Trophoblast cell (in vitro differentiated cells and primary cell): ENCODE data around the gene MPST.
"Not testable (repeated sequence)": the region's sequence is repeated elsewhere in the genome, so short reads cannot be mapped to it uniquely, and the experiment has no call there.

Experiments
- DNase-seq, 2 donors: peaks; one replicate each; pipeline ENCODE4 v3.0.0-alpha.2; 2016
- H2AFZ ChIP-seq: 2 replicates; pipeline ENCODE4 v1.6.1; 2013; ENCODE audit warnings: low read length, moderate library complexity, mild to moderate bottlenecking; ENCODE audit not compliant: insufficient read depth, poor library complexity
- H2AK5ac ChIP-seq: 2 replicates; pipeline ENCODE4 v1.6.1; 2013; ENCODE audit warnings: mild to moderate bottlenecking, low read length
- H2BK120ac ChIP-seq: 2 replicates; pipeline ENCODE4 v1.6.1; 2013; ENCODE audit warnings: low read length, mild to moderate bottlenecking, moderate library complexity; ENCODE audit not compliant: insufficient read depth, poor library complexity
- H2BK12ac ChIP-seq: 2 replicates; pipeline ENCODE4 v1.6.1; 2013; ENCODE audit warnings: mild to moderate bottlenecking, low read length, moderate library complexity
- H2BK5ac ChIP-seq: 2 replicates; pipeline ENCODE4 v1.6.1; 2013; ENCODE audit warnings: low read length, low read depth, moderate library complexity, mild to moderate bottlenecking; ENCODE audit not compliant: poor library complexity
- H3K14ac ChIP-seq: 2 replicates; pipeline ENCODE4 v1.6.1; 2013; ENCODE audit warnings: mild to moderate bottlenecking, low read length
- H3K18ac ChIP-seq: 2 replicates; pipeline ENCODE4 v1.6.1; 2013; ENCODE audit warnings: mild to moderate bottlenecking, low read length
- H3K23ac ChIP-seq: 2 replicates; pipeline ENCODE4 v1.6.1; 2013; ENCODE audit warnings: low read length
- H3K27ac ChIP-seq: 2 replicates; pipeline ENCODE4 v1.5.1; 2013; ENCODE audit warnings: low read depth, mild to moderate bottlenecking, inconsistent platforms, low read length, moderate library complexity
- H3K27me3 ChIP-seq: 2 replicates; pipeline ENCODE4 v1.6.1; 2013; ENCODE audit warnings: inconsistent platforms, mild to moderate bottlenecking, low read length, moderate library complexity; ENCODE audit not compliant: insufficient read depth
- H3K36me3 ChIP-seq, 2 experiments: 1 replicate in 1 of 2; 2 replicates in 1 of 2; pipeline ENCODE4 v1.6.1; 2013; ENCODE audit warnings: low read length in 2 of 2, mild to moderate bottlenecking in 2 of 2, moderate library complexity in 1 of 2; ENCODE audit not compliant: insufficient read depth in 2 of 2, control insufficient read depth in 1 of 2
- H3K4ac ChIP-seq: 2 replicates; pipeline ENCODE4 v1.6.1; 2013; ENCODE audit warnings: low read depth, mild to moderate bottlenecking, low read length, moderate library complexity
- H3K4me1 ChIP-seq, 2 experiments: 1 replicate in 1 of 2; 2 replicates in 1 of 2; pipeline ENCODE4 v1.6.1; 2013; ENCODE audit warnings: low read length in 2 of 2, mild to moderate bottlenecking in 2 of 2, moderate library complexity in 1 of 2; ENCODE audit not compliant: insufficient read depth in 2 of 2, control insufficient read depth in 1 of 2
- H3K4me2 ChIP-seq: 2 replicates; pipeline ENCODE4 v1.6.1; 2013; ENCODE audit warnings: inconsistent platforms, mild to moderate bottlenecking, low read length, moderate library complexity
- H3K4me3 ChIP-seq: 2 replicates; pipeline ENCODE4 v1.5.1; 2013; ENCODE audit warnings: mild to moderate bottlenecking, low read depth, low read length, inconsistent platforms
- H3K79me1 ChIP-seq: one replicate; pipeline ENCODE4 v1.6.1; 2013; ENCODE audit warnings: low read length
- H3K79me2 ChIP-seq: 2 replicates; pipeline ENCODE4 v1.6.1; 2013; ENCODE audit warnings: low read length, mild to moderate bottlenecking; ENCODE audit not compliant: control insufficient read depth, insufficient read depth, poor library complexity
- H3K9ac ChIP-seq: 2 replicates; pipeline ENCODE4 v1.6.1; 2013; ENCODE audit warnings: mild to moderate bottlenecking, low read length
- H3K9me3 ChIP-seq: 2 replicates; pipeline ENCODE4 v1.6.1; 2013; ENCODE audit warnings: low read depth, mild to moderate bottlenecking, control low read depth, inconsistent platforms, low read length; ENCODE audit not compliant: insufficient read depth
- H4K12ac ChIP-seq: 2 replicates; pipeline ENCODE4 v1.6.1; 2013; ENCODE audit warnings: low read depth, mild to moderate bottlenecking, low read length, moderate library complexity
- H4K8ac ChIP-seq: 2 replicates; pipeline ENCODE4 v1.6.1; 2013; ENCODE audit warnings: low read depth, mild to moderate bottlenecking, low read length, moderate library complexity
- H4K91ac ChIP-seq: one replicate; pipeline ENCODE4 v1.6.1; 2013; ENCODE audit warnings: low read depth, mild to moderate bottlenecking, low read length, moderate library complexity
- WGBS: extraction: QIAGEN DNeasy Blood & Tissue Kit; methylation state at CpG from one replicate; pipeline ENCODE4 v1.1.7; 2013; ENCODE audit warnings: missing lambda C conversion rate; ENCODE audit not compliant: insufficient read length, insufficient coverage; ENCODE audit errors: extremely low coverage; 5-methylcytosine and 5-hydroxymethylcytosine counted together

MPST gene

DNA sequence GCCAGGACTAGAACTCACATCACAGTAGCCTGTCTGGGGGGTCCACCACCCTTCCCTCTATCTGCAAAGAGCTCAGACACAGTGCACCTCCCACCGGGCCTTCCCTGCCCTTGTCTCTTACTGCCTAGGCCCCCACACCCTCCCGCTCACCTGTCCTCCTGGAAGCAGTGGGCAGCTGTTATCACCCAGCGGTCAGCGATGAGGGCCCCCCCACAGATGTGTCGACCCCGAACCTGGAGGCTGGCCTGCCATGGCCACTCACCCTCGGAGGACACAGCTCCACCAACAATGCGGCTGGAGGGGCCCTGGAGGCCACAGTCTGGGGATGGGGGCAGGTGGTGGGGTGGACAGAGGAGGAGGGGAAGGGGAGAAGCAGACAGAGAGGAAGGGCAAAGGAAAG, 50.8 kb downstream of the MPST start:
- Histone ChIP-seq H3K23ac (no peak overlapping the region), H3K4ac (no peak overlapping the region), H3K4me3 (no peak overlapping the region), H2BK5ac (no peak overlapping the region), H2BK12ac (no peak overlapping the region), H4K12ac (no peak overlapping the region), H4K8ac (no peak overlapping the region), H3K18ac (no peak overlapping the region), H3K14ac (no peak overlapping the region), H3K4me2 (no peak overlapping the region), H3K9me3 (peaks cover 3% of the 10 kb centered on the region), H3K36me3 (no peaks in the 10 kb centered on the region), H3K27ac (no peak overlapping the region), H3K27me3 (peaks cover 14% of the 10 kb centered on the region), H3K79me2 (no peaks in the 10 kb centered on the region), H4K91ac (no peak overlapping the region), H3K79me1 (no peaks in the 10 kb centered on the region), H2AK5ac (no peak overlapping the region), H3K9ac (no peak overlapping the region), H2BK120ac (no peak overlapping the region), H2AFZ (no peak overlapping the region), H3K4me1 (no peaks in the 10 kb centered on the region)
- DNase-seq, result no peak
- WGBS, result no CpG with 5 or more reads among the region's 8 CpGs

DNA sequence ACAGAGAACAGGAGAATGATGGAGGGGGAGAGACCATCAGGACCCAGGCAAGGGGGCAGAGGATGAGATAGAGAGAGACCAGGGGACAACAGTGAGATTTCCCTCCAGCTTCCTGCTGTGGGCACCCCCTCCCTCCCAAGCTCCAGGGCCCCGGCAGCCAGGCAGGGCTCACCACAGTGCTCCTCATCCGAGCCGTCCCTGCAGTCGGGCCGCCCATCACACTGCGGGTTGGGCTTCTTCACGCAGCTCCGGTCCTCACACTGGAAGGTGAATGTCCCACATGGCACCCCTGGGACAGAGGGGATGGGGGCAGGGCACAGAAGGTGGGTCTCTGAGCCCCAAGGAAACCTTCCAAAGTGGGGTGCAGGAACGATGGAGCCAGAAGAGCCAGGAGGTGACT, 51.2 kb downstream of the MPST start:
- no CpG with 5 or more reads among the region's 9 CpGs for WGBS
- H3K18ac ChIP-seq, result no peak overlapping the region
- no peaks in the 10 kb centered on the region for H3K36me3 ChIP-seq
- H3K79me1 ChIP-seq, result no peaks in the 10 kb centered on the region
- no peak overlapping the region for H4K91ac ChIP-seq
- peaks cover 14% of the 10 kb centered on the region for H3K27me3 ChIP-seq
- H3K4me1 ChIP-seq, result no peaks in the 10 kb centered on the region
- H3K4ac ChIP-seq, result no peak overlapping the region
- DNase-seq, result no peak
- H3K14ac ChIP-seq, result no peak overlapping the region
- H2AFZ ChIP-seq, result no peak overlapping the region
- no peak overlapping the region for H4K12ac ChIP-seq
- no peak overlapping the region for H3K27ac ChIP-seq
- H2BK120ac ChIP-seq, result no peak overlapping the region
- H3K23ac ChIP-seq, result no peak overlapping the region
- no peak overlapping the region for H3K4me2 ChIP-seq
- H2AK5ac ChIP-seq, result no peak overlapping the region
- H3K9ac ChIP-seq, result no peak overlapping the region
- peaks cover 3% of the 10 kb centered on the region for H3K9me3 ChIP-seq
- no peak overlapping the region for H3K4me3 ChIP-seq
- no peak overlapping the region for H2BK5ac ChIP-seq
- no peak overlapping the region for H4K8ac ChIP-seq
- H2BK12ac ChIP-seq, result no peak overlapping the region
- no peaks in the 10 kb centered on the region for H3K79me2 ChIP-seq

DNA sequence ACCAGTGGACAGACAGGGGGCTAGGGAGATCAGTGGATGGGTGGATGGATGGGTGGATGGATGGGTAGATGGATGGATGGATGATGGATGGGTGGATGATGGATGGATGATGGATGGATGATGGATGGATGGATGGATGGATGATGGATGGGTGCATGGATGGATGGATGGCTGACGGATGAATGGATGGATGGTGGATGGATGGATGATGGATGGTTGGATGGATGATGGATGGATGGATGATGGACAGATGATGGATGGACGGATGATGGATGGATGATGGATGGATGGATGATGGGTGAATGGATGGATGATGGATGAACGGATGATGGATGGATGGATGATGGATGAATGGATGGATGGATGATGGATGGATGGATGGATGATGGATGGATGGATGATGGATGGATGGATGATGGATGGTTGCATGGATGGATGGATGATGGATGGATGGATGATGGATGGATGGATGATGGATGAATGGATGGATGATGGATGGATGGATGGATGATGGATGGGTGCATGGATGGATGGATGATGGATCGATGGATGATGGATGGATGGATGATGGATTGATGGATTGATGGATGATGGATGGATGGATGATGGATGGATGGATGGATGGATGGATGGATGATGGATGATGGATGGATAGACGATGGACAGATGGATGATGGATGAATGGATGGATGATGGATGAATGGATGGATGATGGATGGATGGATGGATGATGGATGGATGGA, 52.5 kb downstream of the MPST start:
- H2BK5ac ChIP-seq, H2AK5ac ChIP-seq, H2BK12ac ChIP-seq, H4K12ac ChIP-seq, H3K79me2 ChIP-seq, H3K79me1 ChIP-seq, H3K4me2 ChIP-seq, H3K18ac ChIP-seq, H3K4ac ChIP-seq, H2BK120ac ChIP-seq, H3K36me3 ChIP-seq, H3K4me1 ChIP-seq, H4K91ac ChIP-seq, H3K27ac ChIP-seq, H3K14ac ChIP-seq, H3K23ac ChIP-seq, H3K9ac ChIP-seq, H4K8ac ChIP-seq, H3K4me3 ChIP-seq, H2AFZ ChIP-seq, DNase-seq, H3K9me3 ChIP-seq: not testable (repeated sequence)
- peaks cover 14% of the 10 kb centered on the region for H3K27me3 ChIP-seq
- WGBS, result 100% methylated on average over 5 of the region's 5 CpGs

DNA sequence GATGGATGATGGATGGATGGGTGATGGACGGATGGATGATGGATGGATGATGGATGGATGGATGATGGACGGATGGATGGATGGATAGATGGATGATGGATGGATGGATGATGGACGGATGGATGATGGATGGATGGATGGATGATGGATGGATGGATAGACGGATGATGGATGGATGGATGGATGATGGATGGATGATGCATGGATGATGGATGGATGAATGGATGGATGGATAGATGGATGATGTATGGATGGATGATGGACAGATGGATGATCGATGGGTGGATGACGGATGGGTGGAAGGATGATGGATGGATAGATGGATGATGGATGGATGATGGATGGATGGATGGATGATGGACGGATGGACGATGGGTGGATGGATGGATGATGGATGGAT, 53.1 kb downstream of the MPST start:
- Histone ChIP-seq H3K4me1 (no peaks in the 10 kb centered on the region), H3K4ac (no peak overlapping the region), H2AFZ (no peak overlapping the region), H2BK120ac (no peak overlapping the region), H2BK12ac (no peak overlapping the region), H3K36me3 (no peaks in the 10 kb centered on the region), H3K27ac (no peak overlapping the region), H4K91ac (no peak overlapping the region), H3K23ac (no peak overlapping the region), H3K9ac (no peak overlapping the region), H4K12ac (no peak overlapping the region), H4K8ac (no peak overlapping the region), H3K79me2 (no peaks in the 10 kb centered on the region), H3K4me3 (no peak overlapping the region), H3K18ac (no peak overlapping the region), H2BK5ac (no peak overlapping the region), H3K27me3 (peaks cover 14% of the 10 kb centered on the region), H3K14ac (no peak overlapping the region), H3K79me1 (no peaks in the 10 kb centered on the region), H3K9me3 (peaks cover 3% of the 10 kb centered on the region), H2AK5ac (no peak overlapping the region), H3K4me2 (no peak overlapping the region)
- WGBS, result 100% methylated on average over 8 of the region's 8 CpGs
- DNase-seq, result no peak
